ENCODE data around the gene SEPTIN12. TPM values are rescaled to one million over a fixed set of nuclear protein-coding genes. Genes with fewer than 3 reads are reported as not detected.

SEPTIN12 gene
- total and polyA plus RNA-seq, 2 of the 4 experiments (the other 2 are of a cell fraction): not detected

GRCh38 chr16:4743226-4743878 lies 44.8 kb downstream of the SEPTIN12 start:
- H3K4me3 ChIP-seq (ENCODE audit: insufficient read depth, low read depth, low read length): no peak overlapping the region
- peak overlapping the region; percentile 10; the same call in 1 of the 2 replicates for H3K4me2 ChIP-seq (ENCODE audit: low read depth, low read length)
- no peak overlapping the region for H2BK120ac ChIP-seq (ENCODE audit: low read depth, low read length)
- no peak overlapping the region for H2BK5ac ChIP-seq (ENCODE audit: low read depth, low read length, poor library complexity, severe bottlenecking)
- CTCF ChIA-PET: no interaction called here
- 40% methylated on average over 1 of the region's 14 CpGs; no CpG with 5 or more reads in 1 of the 2 experiments for whole genome bisulfite sequencing, 2 experiments (ENCODE audit: extremely low coverage in 2 of 2, insufficient read length in 1 of 2)
- no peak overlapping the region for H3K9ac ChIP-seq (ENCODE audit: low read depth, low read length)
- H4K20me1 ChIP-seq (ENCODE audit: insufficient read depth, low read length): no peaks in the 10 kb centered on the region; the same call in 1 of the 2 replicates
- peak overlapping the region; percentile 72 for H2AK9ac ChIP-seq (replicated peaks; ENCODE audit: low read depth, low read length, poor library complexity)
- POLR2A ChIA-PET (ENCODE audit: unreplicated experiment): no interaction called here
- H3K4me1 ChIP-seq (ENCODE audit: control insufficient read depth, insufficient read depth, low read length): no peaks in the 10 kb centered on the region
- no peak overlapping the region for H4K5ac ChIP-seq (ENCODE audit: low read depth, low read length)
- H3K9me1 ChIP-seq (ENCODE audit: insufficient read depth, low read length): no peaks in the 10 kb centered on the region
- no TSS peak for BruUV-seq (replicated peaks)
- H2BK20ac ChIP-seq (ENCODE audit: low read depth, low read length): no peak overlapping the region
- no peak overlapping the region for H3K14ac ChIP-seq (replicated peaks; ENCODE audit: low read depth, low read length)
- H3K79me1 ChIP-seq (ENCODE audit: low read depth in 1 of 2, low read length in 2 of 2): no peaks in the 10 kb centered on the region
- TF ChIP-seq CTCF (conservative IDR thresholded peaks at IDR 0.05; ENCODE audit: low read depth, low read length): no peak
- no peak for TF ChIP-seq FOS (IDR thresholded peaks at IDR 0.05; ENCODE audit: low read depth, low read length)
- TF ChIP-seq POLR2A (IDR thresholded peaks at IDR 0.05; ENCODE audit: low read depth, low read length): no peak
- no peak for TF ChIP-seq USF2 (IDR thresholded peaks at IDR 0.05; ENCODE audit: low read depth, low read length)
- no peak for TF ChIP-seq MAFK (IDR thresholded peaks at IDR 0.05; ENCODE audit: low read depth, low read length)
- no peak for TF ChIP-seq ELK1 (IDR thresholded peaks at IDR 0.05; ENCODE audit: borderline replicate concordance, low read depth, low read length)
- TF ChIP-seq NFE2L2 (IDR thresholded peaks at IDR 0.05; ENCODE audit: low read depth, low read length): no peak
- no peak for TF ChIP-seq MXI1 (IDR thresholded peaks at IDR 0.05; ENCODE audit: borderline replicate concordance, low read depth, low read length)
- no peak for TF ChIP-seq BHLHE40 (IDR thresholded peaks at IDR 0.05; ENCODE audit: low read depth, low read length)
- TF ChIP-seq CHD1 (IDR thresholded peaks at IDR 0.05; ENCODE audit: low read depth, low read length): no peak
- no peak for TF ChIP-seq RAD21 (IDR thresholded peaks at IDR 0.05; ENCODE audit: low read length)
- TF ChIP-seq SMC3 (IDR thresholded peaks at IDR 0.05; ENCODE audit: low read depth, low read length): no peak
- TF ChIP-seq MAZ (IDR thresholded peaks at IDR 0.05; ENCODE audit: borderline replicate concordance, low read depth, low read length): no peak
- TF ChIP-seq CEBPB (IDR thresholded peaks at IDR 0.05; ENCODE audit: low read depth, low read length): no peak
- TF ChIP-seq RFX5 (IDR thresholded peaks at IDR 0.05; ENCODE audit: low read depth, low read length): no peak
- TF ChIP-seq RCOR1 (IDR thresholded peaks at IDR 0.05; ENCODE audit: insufficient replicate concordance, low read length): no peak
- no peak overlapping the region for H3K56ac ChIP-seq (ENCODE audit: extremely low read depth, insufficient read depth, low read length)
- intact Hi-C loops (cut with micrococcal nuclease) (no loop called here), in situ Hi-C loops (cut with MboI; ENCODE audit: low sequenced_read_pairs) (no loop called here), dilution Hi-C loops (cut with HindIII; ENCODE audit: low sequenced_read_pairs, unreplicated experiment) (no loop called here)
- H3K9me3 ChIP-seq (ENCODE audit: control insufficient read depth, insufficient read depth, low read length): no peaks in the 10 kb centered on the region
- H4K8ac ChIP-seq (ENCODE audit: low read depth in 2 of 2, low read length in 2 of 2): no peak overlapping the region
- no peak overlapping the region; the same call in 1 of the 2 replicates for H3K4ac ChIP-seq (ENCODE audit: low read depth, low read length)
- H3K27me3 ChIP-seq (ENCODE audit: control insufficient read depth, insufficient read depth, low read length): no peaks in the 10 kb centered on the region
- no peak overlapping the region for H3K18ac ChIP-seq (ENCODE audit: low read depth, low read length)
- no peaks in the 10 kb centered on the region; the same call in 1 of the 2 replicates for H3K36me3 ChIP-seq (ENCODE audit: control insufficient read depth, insufficient read depth, low read length)
- ATAC-seq (ENCODE audit: low read depth): peak; percentile 45; the same call in 1 of the 2 replicates
- no peak overlapping the region for H2BK15ac ChIP-seq (ENCODE audit: low read depth, low read length)
- no peak overlapping the region for H4K91ac ChIP-seq (ENCODE audit: insufficient read depth, low read depth, low read length)
- no peak overlapping the region for H3K27ac ChIP-seq (ENCODE audit: insufficient read depth, low read length)
- no peak overlapping the region for H2AK5ac ChIP-seq (ENCODE audit: low read depth, low read length)
- peak overlapping the region; percentile 71 for H2AFZ ChIP-seq (replicated peaks; ENCODE audit: low read length, poor library complexity)
- DNase-seq: no peak
- 0 out of 2 replicates have a peak overlapping the region, but pooled peaks have one; percentile 27 for H3K23ac ChIP-seq (ENCODE audit: low read depth, low read length)

All from IMR-90 (cell line).